Activated CD4-positive, alpha-beta T cell treated with anti-CD3 and anti-CD28 coated beads for 36 hours (primary cell): Measurements from ENCODE around the gene SLC12A3. TPM values are rescaled to one million over a fixed set of nuclear protein-coding genes. Genes with fewer than 3 reads are reported as not detected.
A peak's percentile ranks its signal among the peaks of the same experiment; 100 is the strongest.
"Not testable (repeated sequence)": the region's sequence is repeated elsewhere in the genome, so short reads cannot be mapped to it uniquely, and the experiment has no call there.

Experiments
- ATAC-seq: fragments of 200-7000 bp; cut with Tn5 transposase; one replicate; pipeline ENCODE4 v1.10.0; 2021; ENCODE audit warnings: mild to moderate bottlenecking, moderate library complexity
- CTCF ChIA-PET: fragments of 350-600 bp; sonication (Branson Sonifier 250); formaldehyde crosslinking; loops from one replicate; lab custom pipeline; 2021; ENCODE audit warnings: antibody characterized with exemption; lab: Charles Lee
- POLR2A ChIA-PET: fragments of 350-600 bp; sonication (Branson Sonifier 250); formaldehyde crosslinking; loops from one replicate; lab custom pipeline; 2021; ENCODE audit warnings: antibody characterized with exemption, inconsistent platforms; lab: Charles Lee
- DNase-seq: peaks from one replicate; pipeline ENCODE4 v3.0.0-alpha.2; 2020
- H3K27ac Mint-ChIP-seq: one replicate; pipeline ENCODE4 v1.8.0; 2021; ENCODE audit warnings: mixed read lengths
- H3K27me3 Mint-ChIP-seq: one replicate; pipeline ENCODE4 v1.8.0; 2021; ENCODE audit warnings: mixed read lengths
- H3K36me3 Mint-ChIP-seq: one replicate; pipeline ENCODE4 v1.8.0; 2021; ENCODE audit warnings: low read depth, mixed read lengths
- H3K4me1 Mint-ChIP-seq: one replicate; pipeline ENCODE4 v1.8.0; 2021; ENCODE audit warnings: mixed read lengths
- H3K4me3 Mint-ChIP-seq: one replicate; pipeline ENCODE4 v1.8.0; 2021; ENCODE audit warnings: mild to moderate bottlenecking, moderate library complexity, mixed read lengths
- H3K9me3 Mint-ChIP-seq: one replicate; pipeline ENCODE4 v1.8.0; 2021; ENCODE audit warnings: low read depth, mixed read lengths
- intact Hi-C, 2 experiments: fragments of 100-400 bp; cut with DNase I in 1 of 2; cut with micrococcal nuclease in 1 of 2; formaldehyde crosslinking; loops; one replicate each; pipeline versions ENCODE4 v1.14.2 to v1.15.1; 2022 to 2024; cut with DNase I, micrococcal nuclease
- total RNA-seq, 2 experiments: library from RNA; stranded (reverse); gene quantifications; one replicate each; pipeline ENCODE4 v1.2.3, GENCODE V29; 2021

SLC12A3 gene
- total RNA-seq, 2 experiments from 2014 or later: not detected

DNA sequence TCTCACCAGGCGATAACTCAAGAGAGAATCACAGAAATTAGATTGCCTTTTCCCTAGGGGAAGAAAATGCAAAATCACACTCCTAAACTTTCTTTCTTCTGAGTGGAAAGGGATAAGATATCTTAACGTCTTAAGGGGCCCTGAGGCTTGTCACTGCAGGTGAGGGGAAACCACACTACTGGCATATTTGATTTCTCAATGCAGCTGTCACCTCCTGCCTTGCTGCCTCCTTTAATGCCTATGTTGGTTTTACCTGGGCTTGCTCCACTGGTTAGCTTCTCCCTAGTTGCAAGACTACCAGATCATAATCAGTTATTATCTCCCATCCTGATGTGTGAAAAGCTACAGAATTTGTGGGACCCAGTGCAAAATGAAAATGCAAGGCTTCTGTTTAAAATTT, 62.5 kb downstream of the SLC12A3 start:
- ChIA-PET CTCF (interaction anchor here (1.1 kb wide), 2 partner anchors 38 to 67 kb away, joined by 3 read pairs; no protein-coding TSS in a partner anchor), POLR2A (interaction anchor here (0.6 to 0.7 kb wide), 2 partner anchors 10 to 16 kb away, joined by 3 to 5 read pairs; no protein-coding TSS in a partner anchor)
- Mint-ChIP-seq H3K4me1 (peaks cover 14% of the 10 kb centered on the region), H3K27ac (no peak overlapping the region), H3K27me3 (no peaks in the 10 kb centered on the region), H3K36me3 (peaks cover 3% of the 10 kb centered on the region), H3K9me3 (no peaks in the 10 kb centered on the region), H3K4me3 (no peak overlapping the region)
- DNase-seq (no peak), ATAC-seq (no peak)
- intact Hi-C loops: no loop called here

DNA sequence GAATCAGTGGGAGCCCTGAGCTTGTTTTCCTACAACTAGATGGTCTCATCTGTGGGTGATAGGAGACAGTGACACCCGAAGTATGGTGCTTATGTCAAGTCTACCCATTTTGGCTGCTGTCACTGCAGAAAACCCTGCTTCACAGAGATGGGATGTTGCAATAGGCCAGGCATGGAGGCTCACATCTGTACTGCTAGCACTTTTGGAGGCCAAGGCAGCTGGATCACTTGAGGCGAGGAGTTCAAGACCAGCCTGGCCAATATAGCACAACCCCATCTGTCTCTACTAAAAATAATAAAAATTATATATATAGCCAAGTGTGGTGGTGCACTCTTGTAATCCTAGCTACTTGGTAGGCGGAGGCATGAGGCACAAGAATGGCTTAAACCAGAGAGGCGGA, 64.6 kb downstream of the SLC12A3 start:
- Mint-ChIP-seq H3K27ac (no peak overlapping the region), H3K36me3 (peaks cover 23% of the 10 kb centered on the region), H3K9me3 (no peaks in the 10 kb centered on the region), H3K27me3 (no peaks in the 10 kb centered on the region), H3K4me1 (peaks cover 19% of the 10 kb centered on the region), H3K4me3 (no peak overlapping the region)
- ATAC-seq (no peak), DNase-seq (no peak)
- CTCF ChIA-PET: interaction anchor here (0.7 to 1.0 kb wide), 2 partner anchors 13 to 16 kb away, joined by 3 to 4 read pairs; no protein-coding TSS in a partner anchor
- POLR2A ChIA-PET: interaction anchor here (0.9 kb wide), 1 partner anchor 185 kb away, joined by 3 read pairs; no protein-coding TSS in a partner anchor
- intact Hi-C loops: loop anchor here (5.0 to 10.0 kb wide), 9 partner anchors 62 to 1198 kb away; partner anchors contain the start of genes NUP93 (in 2 of the 2), CCDC102A (in 1 of the 2), CFAP20 (in 1 of the 2) and CIAPIN1 (in 1 of the 2)

DNA sequence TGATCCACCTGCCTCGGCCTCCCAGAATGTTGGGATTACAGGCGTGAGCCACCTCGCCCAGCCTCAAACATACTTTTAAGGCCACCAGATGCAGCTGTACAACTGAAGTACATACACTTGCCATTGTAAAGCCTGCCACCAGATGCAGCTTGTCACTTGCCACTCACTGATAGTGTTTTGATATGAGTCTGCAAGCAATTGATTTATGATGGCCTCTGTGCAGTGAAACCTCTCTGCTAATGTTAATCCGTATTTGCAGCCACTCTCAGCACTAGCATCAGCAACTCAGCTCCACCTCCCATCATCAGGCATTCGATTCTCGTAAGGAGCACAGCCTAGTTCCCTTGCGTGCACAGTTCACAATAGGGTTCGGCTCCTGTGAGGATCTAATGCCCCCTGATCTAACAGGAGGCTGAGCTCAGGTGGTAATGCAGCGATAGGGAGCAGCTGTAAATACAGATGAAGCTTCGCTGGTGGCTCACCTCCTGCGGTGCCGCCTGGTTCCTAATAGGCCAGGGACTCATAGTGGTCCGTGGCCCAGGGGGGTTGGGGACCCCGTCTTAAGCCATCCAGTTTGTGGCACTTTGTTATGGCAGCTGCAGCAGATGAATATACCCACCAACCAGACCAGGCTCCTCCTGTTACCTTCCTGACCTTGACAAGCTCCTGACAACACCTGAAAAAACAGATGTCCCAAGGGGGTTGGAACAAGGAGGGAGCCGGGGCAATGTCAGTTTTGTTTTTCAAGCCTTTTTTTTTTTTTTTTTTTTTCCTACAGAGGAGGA, 65.7 kb downstream of the SLC12A3 start:
- Mint-ChIP-seq H3K27ac (peak overlapping the region; percentile 95), H3K4me3 (peak overlapping the region; percentile 98), H3K4me1 (peaks cover 26% of the 10 kb centered on the region), H3K27me3 (no peaks in the 10 kb centered on the region), H3K36me3 (peaks cover 33% of the 10 kb centered on the region), H3K9me3 (no peaks in the 10 kb centered on the region)
- DNase-seq (peak; percentile 27), ATAC-seq (no peak)
- ChIA-PET CTCF (interaction anchor here (0.9 to 1.9 kb wide), 6 partner anchors 9 to 354 kb away, joined by 3 to 4 read pairs (median 3); no protein-coding TSS in a partner anchor), POLR2A (interaction anchor here (0.7 to 1.8 kb wide), 9 partner anchors 8 to 255 kb away, joined by 3 to 26 read pairs (median 5); partner anchors contain the start of genes PSME3IP1 and RSPRY1)
- intact Hi-C loops: loop anchor here (5.0 to 10.0 kb wide), 9 partner anchors 63 to 1197 kb away; partner anchors contain the start of genes NUP93 (in 2 of the 2), CCDC102A (in 1 of the 2), CFAP20 (in 1 of the 2) and CIAPIN1 (in 1 of the 2)

DNA sequence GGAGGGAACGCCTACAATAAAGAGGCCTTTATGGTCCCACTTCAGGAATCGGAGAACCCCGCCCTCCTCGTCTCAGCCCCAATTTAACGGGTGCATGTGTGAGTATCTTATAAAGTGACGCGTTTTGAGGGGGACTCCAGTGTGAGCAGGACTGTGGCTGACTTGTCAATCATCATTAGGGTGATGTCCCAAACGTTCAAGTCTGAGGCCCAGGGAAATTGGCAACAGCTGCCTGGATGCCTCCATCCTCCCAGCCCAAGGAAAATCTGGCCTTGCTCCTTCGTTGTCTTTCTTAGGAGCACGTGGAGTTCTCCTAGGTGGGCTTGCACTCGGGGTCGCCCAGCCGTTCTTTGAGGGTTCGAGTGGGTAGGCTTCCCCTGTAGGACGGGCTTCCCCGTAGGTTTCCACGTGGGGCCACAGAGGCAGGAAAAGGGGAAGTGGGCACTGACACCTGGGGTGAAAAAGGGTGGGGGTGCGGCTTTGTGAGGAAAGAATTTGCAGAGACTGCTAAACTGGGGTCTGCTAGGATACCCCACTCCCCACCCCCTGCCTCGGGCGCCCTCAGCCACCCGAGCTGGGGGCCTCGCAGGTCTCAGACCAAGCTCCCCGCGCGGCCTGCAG, 66.4 kb downstream of the SLC12A3 start:
- Mint-ChIP-seq H3K27ac (peak overlapping the region; percentile 95), H3K36me3 (peaks cover 40% of the 10 kb centered on the region), H3K4me3 (peak overlapping the region; percentile 98), H3K4me1 (peaks cover 33% of the 10 kb centered on the region), H3K27me3 (no peaks in the 10 kb centered on the region), H3K9me3 (no peaks in the 10 kb centered on the region)
- ChIA-PET POLR2A (interaction anchor here (0.5 to 1.8 kb wide), 17 partner anchors 8 to 1561 kb away, joined by 3 to 26 read pairs (median 4); partner anchors contain the start of genes NLRC5, PSME3IP1 and RSPRY1), CTCF (interaction anchor here (1.0 to 1.9 kb wide), 6 partner anchors 10 to 355 kb away, joined by 3 to 4 read pairs (median 3); no protein-coding TSS in a partner anchor)
- no peak for ATAC-seq
- peak; percentile 32 for DNase-seq
- intact Hi-C loops: loop anchor here (5.0 to 10.0 kb wide), 9 partner anchors 64 to 1196 kb away; partner anchors contain the start of genes NUP93 (in 2 of the 2), CCDC102A (in 1 of the 2), CFAP20 (in 1 of the 2) and CIAPIN1 (in 1 of the 2)

DNA sequence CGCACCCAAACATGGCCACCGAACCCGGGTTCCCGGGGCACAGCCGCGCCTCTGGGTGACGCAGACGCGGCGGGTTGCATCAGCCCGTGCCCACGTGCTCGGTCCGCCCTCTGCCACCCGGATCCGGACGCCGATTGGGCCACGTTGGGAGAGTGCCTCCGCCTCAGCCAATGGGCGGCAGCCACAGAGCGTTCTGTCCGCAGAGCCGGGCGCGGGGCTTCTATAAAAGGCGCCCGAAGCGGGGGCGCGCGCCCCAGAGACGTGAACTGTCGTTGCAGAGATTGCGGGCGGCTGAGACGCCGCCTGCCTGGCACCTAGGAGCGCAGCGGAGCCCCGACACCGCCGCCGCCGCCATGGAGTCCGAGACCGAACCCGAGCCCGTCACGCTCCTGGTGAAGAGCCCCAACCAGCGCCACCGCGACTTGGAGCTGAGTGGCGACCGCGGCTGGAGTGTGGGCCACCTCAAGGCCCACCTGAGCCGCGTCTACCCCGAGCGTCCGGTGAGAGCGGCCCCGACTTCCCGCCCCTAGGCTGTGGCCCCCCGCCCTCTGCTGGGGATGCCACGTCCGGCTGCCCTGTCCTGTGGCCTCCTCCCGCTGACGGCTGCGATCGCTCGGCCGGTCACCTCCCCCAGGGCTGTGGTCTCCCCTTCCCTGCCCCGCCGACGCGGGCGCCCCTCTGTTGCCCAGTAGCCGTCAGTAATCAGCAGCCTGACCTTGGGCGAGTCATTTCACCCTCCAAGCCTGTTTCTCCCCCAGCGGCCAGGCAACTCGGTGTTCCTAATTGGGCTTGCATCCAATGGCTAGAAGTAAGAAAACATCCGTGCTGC, 67.1 kb downstream of the SLC12A3 start, which contains the start of gene HERPUD1:
Gene HERPUD1, plus strand, starts transcription at position 251 of the 829 bp plus-strand sequence. Its CDS starts 103 bp downstream, at position 354.
- POLR2A ChIA-PET: interaction anchor here (0.5 to 2.4 kb wide), 17 partner anchors 10 to 1560 kb away, joined by 3 to 27 read pairs (median 4); partner anchors contain the start of genes NLRC5, PSME3IP1 and RSPRY1
- ATAC-seq (peak; percentile 94), DNase-seq (peak; percentile 100)
- H3K4me1 Mint-ChIP-seq: peaks cover 40% of the 10 kb centered on the region
- H3K27ac Mint-ChIP-seq: peak within 1 kb of the TSS; percentile 95
- peaks cover 47% of the 10 kb centered on the region for H3K36me3 Mint-ChIP-seq
- no peaks in the 10 kb centered on the region for H3K27me3 Mint-ChIP-seq
- H3K4me3 Mint-ChIP-seq: peak within 1 kb of the TSS; percentile 98
- intact Hi-C loops: loop anchor here (1.0 to 10.0 kb wide), 15 partner anchors 13 to 1195 kb away; partner anchors contain the start of genes NUP93 (in 2 of the 2), CCDC102A (in 1 of the 2), CFAP20 (in 1 of the 2) and CIAPIN1 (in 1 of the 2)
- CTCF ChIA-PET: interaction anchor here (1.0 to 2.8 kb wide), 8 partner anchors 9 to 356 kb away, joined by 3 to 11 read pairs (median 3); no protein-coding TSS in a partner anchor
- H3K9me3 Mint-ChIP-seq: no peaks in the 10 kb centered on the region

DNA sequence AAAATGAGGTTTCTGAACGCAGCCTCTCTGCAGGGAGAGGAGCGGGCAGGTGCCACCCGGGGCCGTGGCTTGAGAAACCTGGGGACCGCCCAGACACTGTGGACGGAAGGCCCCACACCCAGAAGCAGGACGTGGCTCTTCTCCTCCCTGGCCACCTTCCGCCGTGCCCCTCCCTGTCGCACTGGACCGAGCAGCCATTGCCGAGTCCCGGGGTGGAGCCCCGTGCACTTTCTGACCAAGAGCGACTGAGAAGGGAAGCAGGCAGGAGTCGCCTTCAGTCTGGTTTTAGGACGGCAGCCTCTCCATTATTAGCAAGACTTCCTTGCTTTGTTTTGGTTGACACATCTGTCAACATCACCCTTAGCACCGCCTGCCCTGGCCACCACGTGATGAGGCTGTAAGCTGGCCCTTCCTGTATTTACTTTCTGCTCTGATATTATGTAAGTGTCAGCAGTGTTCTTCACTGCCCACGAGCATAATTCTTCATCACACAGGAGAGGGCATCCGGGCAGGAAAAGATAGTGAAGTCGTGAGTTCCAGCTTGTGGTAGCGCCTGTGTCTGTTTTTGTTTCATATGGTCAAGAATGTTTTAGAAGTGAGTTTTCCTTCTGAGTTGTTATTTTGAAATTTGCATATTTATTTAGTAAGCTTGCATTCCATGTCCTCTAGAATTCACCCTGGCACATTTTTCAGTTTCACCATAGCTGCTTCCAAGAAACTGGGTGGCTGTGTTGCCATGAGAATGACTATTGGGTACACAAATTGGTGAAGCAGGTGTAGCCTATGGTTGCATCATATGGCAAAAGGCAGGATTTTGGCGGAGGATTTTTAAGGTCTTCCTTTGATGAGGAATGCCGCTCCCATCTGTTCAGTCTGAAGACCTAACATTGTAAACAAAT, 68.0 kb downstream of the SLC12A3 start:
- POLR2A ChIA-PET: interaction anchor here (0.6 to 2.4 kb wide), 7 partner anchors 11 to 332 kb away, joined by 3 to 27 read pairs (median 4); no protein-coding TSS in a partner anchor
- H3K36me3 Mint-ChIP-seq: peaks cover 55% of the 10 kb centered on the region
- H3K27me3 Mint-ChIP-seq: no peaks in the 10 kb centered on the region
- H3K4me1 Mint-ChIP-seq: peaks cover 49% of the 10 kb centered on the region
- H3K9me3 Mint-ChIP-seq: no peaks in the 10 kb centered on the region
- DNase-seq (peak; percentile 56), ATAC-seq (peak; percentile 3)
- peak overlapping the region; percentile 95 for H3K27ac Mint-ChIP-seq
- CTCF ChIA-PET: interaction anchor here (0.5 to 2.8 kb wide), 4 partner anchors 8 to 30 kb away, joined by 4 to 11 read pairs (median 5); no protein-coding TSS in a partner anchor
- intact Hi-C loops: loop anchor here (1.0 to 10.0 kb wide), 16 partner anchors 11 to 1194 kb away; partner anchors contain the start of genes NUP93 (in 2 of the 2), CCDC102A (in 1 of the 2), CFAP20 (in 1 of the 2) and CIAPIN1 (in 1 of the 2)
- peak overlapping the region; percentile 98 for H3K4me3 Mint-ChIP-seq

DNA sequence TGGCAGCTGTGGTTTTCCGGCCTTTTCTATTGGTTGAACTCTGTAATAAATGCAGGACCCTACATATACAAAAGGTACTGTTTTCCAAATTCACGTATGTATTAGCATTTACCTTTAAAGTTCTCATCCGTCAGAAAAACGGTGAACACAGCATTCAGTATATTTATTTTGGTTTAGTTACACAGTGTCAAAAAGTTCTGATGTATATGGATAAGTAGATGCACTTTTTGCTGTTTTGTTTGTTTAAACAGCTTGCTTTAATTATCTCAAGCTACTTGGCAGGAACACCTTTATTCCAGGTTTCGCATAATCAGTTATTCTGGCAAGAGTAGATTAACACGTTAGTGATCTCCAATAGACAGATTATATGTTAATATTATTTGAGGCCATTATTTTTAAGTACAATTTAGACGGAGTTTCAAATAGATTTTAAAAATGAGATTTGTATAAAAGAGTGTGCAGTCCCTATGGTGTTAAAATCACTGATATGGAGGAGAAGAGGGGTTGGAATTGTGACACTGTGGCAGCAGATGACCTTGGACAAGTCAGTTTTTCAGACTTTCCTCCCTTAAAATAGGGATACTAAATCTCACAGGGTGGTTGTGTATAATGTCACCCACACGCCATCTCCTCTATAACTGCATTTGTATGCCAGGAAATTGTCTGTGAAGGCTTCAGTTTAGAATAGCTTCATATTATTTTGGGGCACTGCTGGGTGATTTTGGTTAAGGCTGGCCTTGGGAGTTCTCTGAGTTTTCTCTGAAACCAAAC, 69.0 kb downstream of the SLC12A3 start:
- Mint-ChIP-seq H3K9me3 (no peaks in the 10 kb centered on the region), H3K27me3 (no peaks in the 10 kb centered on the region), H3K27ac (peak overlapping the region; percentile 95), H3K4me3 (peak overlapping the region; percentile 98), H3K36me3 (peaks cover 65% of the 10 kb centered on the region), H3K4me1 (peaks cover 59% of the 10 kb centered on the region)
- ChIA-PET CTCF (interaction anchor here (0.7 to 2.8 kb wide), 4 partner anchors 7 to 248 kb away, joined by 4 to 11 read pairs (median 4); no protein-coding TSS in a partner anchor), POLR2A (interaction anchor here (0.6 to 2.4 kb wide), 5 partner anchors 10 to 1463 kb away, joined by 3 to 27 read pairs (median 3); no protein-coding TSS in a partner anchor)
- DNase-seq (no peak), ATAC-seq (no peak)
- intact Hi-C loops: loop anchor here (1.0 to 10.0 kb wide), 13 partner anchors 10 to 1193 kb away; partner anchors contain the start of genes NUP93 (in 2 of the 2), CCDC102A (in 1 of the 2), CFAP20 (in 1 of the 2) and CIAPIN1 (in 1 of the 2)

DNA sequence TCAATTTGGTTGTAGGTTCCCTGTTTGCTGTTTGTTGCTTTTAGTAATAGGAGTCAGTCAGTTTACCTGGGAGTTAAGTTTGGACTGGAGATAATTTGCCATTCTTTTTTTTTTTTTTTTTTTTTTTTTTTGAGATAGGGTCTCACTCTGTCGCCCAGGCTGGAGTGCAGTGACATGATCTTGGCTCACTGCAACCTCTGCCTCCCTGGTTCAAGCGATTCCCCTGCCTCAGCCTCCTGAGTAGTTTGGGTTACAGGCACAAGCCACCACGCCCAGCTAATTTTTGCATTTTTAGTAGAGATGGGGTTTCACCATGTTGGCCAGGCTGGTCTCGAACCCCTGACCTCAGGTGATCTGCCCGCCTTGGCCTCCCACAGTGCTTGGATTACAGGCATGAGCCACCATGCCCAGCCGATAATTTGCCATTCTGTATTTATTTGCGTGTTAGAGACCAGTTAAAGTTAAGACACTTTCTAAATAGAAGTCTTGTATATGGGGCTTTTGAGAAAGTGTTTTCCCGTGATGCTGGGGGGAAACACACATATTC, 69.7 kb downstream of the SLC12A3 start:
- Mint-ChIP-seq H3K27ac (peak overlapping the region; percentile 95), H3K4me1 (peaks cover 66% of the 10 kb centered on the region), H3K4me3 (peak overlapping the region; percentile 98), H3K36me3 (peaks cover 72% of the 10 kb centered on the region)
- H3K27me3 Mint-ChIP-seq, H3K9me3 Mint-ChIP-seq, DNase-seq, ATAC-seq: not testable (repeated sequence)
- POLR2A ChIA-PET: interaction anchor here (0.6 to 2.4 kb wide), 2 partner anchors 10 to 1463 kb away, joined by 3 to 27 read pairs; no protein-coding TSS in a partner anchor
- intact Hi-C loops: loop anchor here (5.0 to 10.0 kb wide), 10 partner anchors 67 to 1193 kb away; partner anchors contain the start of genes NUP93 (in 2 of the 2), CCDC102A (in 1 of the 2), CFAP20 (in 1 of the 2) and CIAPIN1 (in 1 of the 2)
- CTCF ChIA-PET: interaction anchor here (0.7 to 2.8 kb wide), 2 partner anchors 11 to 247 kb away, joined by 4 to 11 read pairs; no protein-coding TSS in a partner anchor
